K562 (cell line): ENCODE data around the gene OBP2A. TPM values are rescaled to one million over a fixed set of nuclear protein-coding genes. Genes with fewer than 3 reads are reported as not detected.

Experiments
- ERF ChIP-seq: fragments of 450-650 bp; formaldehyde crosslinking; IDR thresholded peaks from 2 replicates; pipeline ENCODE4 v1.4.0; 2020; ENCODE audit warnings: mild to moderate bottlenecking, mixed read lengths
- FOXM1 ChIP-seq, 2 experiments: fragments of 450-650 bp in 1 of 2; sonication (generic) in 1 of 2; formaldehyde crosslinking in 1 of 2; IDR thresholded peaks; 2 replicates each; pipeline versions ENCODE4 v1.6.1 to v1.9.0; 2017 to 2022; ENCODE audit warnings: low read depth in 2 of 2, mild to moderate bottlenecking in 2 of 2, missing genetic modification reagents in 1 of 2, moderate library complexity in 1 of 2
- FOXP1 ChIP-seq: sonication (generic); formaldehyde crosslinking; IDR thresholded peaks from 2 replicates; pipeline ENCODE4 v1.8.0; 2022; ENCODE audit warnings: mild to moderate bottlenecking, missing genetic modification reagents
- SRSF1 ChIP-seq: fragments of 200-400 bp; formaldehyde crosslinking; IDR thresholded peaks from 2 replicates; pipeline ENCODE4 v1.6.1; 2017; ENCODE audit warnings: mild to moderate bottlenecking, low read depth, low read length, moderate library complexity
- TAF9B ChIP-seq: fragments of 450-650 bp; IDR thresholded peaks from 2 replicates; pipeline ENCODE4 v1.6.1; 2018; ENCODE audit warnings: mild to moderate bottlenecking; ENCODE audit not compliant: partially characterized antibody
- ZFX ChIP-seq: sonication (generic); formaldehyde crosslinking; IDR thresholded peaks from 2 replicates; pipeline ENCODE4 v1.8.0; 2022; ENCODE audit warnings: mild to moderate bottlenecking, missing genetic modification reagents, moderate library complexity
- ZNF143 ChIP-seq: sonication (generic); formaldehyde crosslinking; IDR thresholded peaks from 2 replicates; pipeline ENCODE4 v1.9.0; 2022; ENCODE audit warnings: mild to moderate bottlenecking, missing genetic modification reagents
- ZNF197 ChIP-seq: fragments of 200-800 bp; sonication (Bioruptor generic); IDR thresholded peaks from 2 replicates; pipeline ENCODE4 v1.6.1; 2016; ENCODE audit warnings: low read depth, missing genetic modification characterization, missing compliant biosample characterization
- ZNF224 ChIP-seq: sonication (generic); formaldehyde crosslinking; IDR thresholded peaks from 2 replicates; pipeline ENCODE4 v1.8.0; 2022; ENCODE audit warnings: mild to moderate bottlenecking, missing genetic modification reagents
- ZNF57 ChIP-seq: fragments of 450-650 bp; formaldehyde crosslinking; IDR thresholded peaks from 2 replicates; pipeline ENCODE4 v1.4.0; 2020; ENCODE audit warnings: mild to moderate bottlenecking, moderate library complexity
- polyA plus RNA-seq, 8 experiments: library from polyadenylated mRNA; depleted of rRNA in 4 of 8; stranded (reverse) in 5 of 8; unstranded in 3 of 8; fragments of >200 nt; fragmentation: Nextera tagmentation in 2 of 8; fragmentation: Illumina TruSeq in 1 of 8; extraction: Ambion mirVana in 2 of 8; extraction: Trizol in 1 of 8; gene quantifications; 2 replicates each; pipeline versions ENCODE4 v1.2.1 to v1.2.3, GENCODE V29; 2011 to 2014; ENCODE audit warnings: inconsistent platforms in 1 of 8, missing spikeins in 1 of 8
- total RNA-seq, 7 experiments: library from RNA; depleted of rRNA in 6 of 7; stranded (reverse); fragments of >200 nt in 6 of 7; fragmentation: Illumina TruSeq in 2 of 7; extraction: Trizol in 2 of 7; gene quantifications; 2 replicates each; pipeline versions ENCODE4 v1.2.1 to v1.2.3, GENCODE V29; 2011 to 2021; ENCODE audit warnings: low replicate concordance in 1 of 7
- TF ChIP-seq, protein P1 (sequence below): fragments of 250-450 bp; sonication (Bioruptor Pico); IDR thresholded peaks from 2 replicates; pipeline ENCODE4 v1.5.0; 2022; ENCODE audit warnings: mild to moderate bottlenecking
- TF ChIP-seq, protein P2 (sequence below): fragments of 200-800 bp; sonication (Bioruptor generic); IDR thresholded peaks from 2 replicates; pipeline ENCODE4 v1.6.1; 2017; ENCODE audit warnings: missing genetic modification characterization, missing compliant biosample characterization
- TF ChIP-seq, protein P3 (sequence below): fragments of 250-450 bp; sonication (Bioruptor Pico); IDR thresholded peaks from 2 replicates; pipeline ENCODE4 v1.4.0; 2020; ENCODE audit warnings: mild to moderate bottlenecking, moderate library complexity
- TF ChIP-seq, protein P4 (sequence below): sonication (generic); formaldehyde crosslinking; IDR thresholded peaks from 2 replicates; pipeline ENCODE4 v1.8.1; 2023; ENCODE audit warnings: mild to moderate bottlenecking, missing genetic modification reagents
- TF ChIP-seq, protein P5 (sequence below): sonication (generic); formaldehyde crosslinking; IDR thresholded peaks from 2 replicates; pipeline ENCODE4 v1.8.1; 2023; ENCODE audit warnings: mild to moderate bottlenecking, missing genetic modification reagents, moderate library complexity

OBP2A gene
- total and polyA plus RNA-seq, 9 of the 15 experiments (the other 6 are each of a cell fraction or from before 2014, with no cell fraction given) = not detected

DNA sequence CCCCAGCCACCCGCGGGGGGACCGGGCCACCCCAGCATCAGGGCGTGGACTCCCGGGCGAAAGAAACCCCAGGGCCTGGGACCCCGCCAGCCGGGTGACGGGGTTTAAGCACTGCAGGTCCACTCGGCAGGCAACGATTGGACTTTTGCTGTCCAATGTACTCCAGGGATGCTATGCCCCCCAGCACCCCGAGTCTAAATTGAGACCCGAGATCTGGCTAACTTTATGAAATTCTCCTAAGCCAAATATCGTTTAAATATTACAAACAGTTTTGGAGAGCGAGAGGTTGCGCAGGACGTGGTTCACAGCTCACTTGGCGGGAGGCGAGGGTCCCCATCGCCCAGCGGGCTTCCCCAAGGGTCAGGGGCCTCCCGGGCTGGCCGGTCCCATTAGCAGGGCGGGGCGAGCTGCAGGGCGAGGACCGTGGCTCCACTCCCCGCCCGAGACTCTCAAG, 45.8 kb upstream of the OBP2A start (continued):
- TF ChIP-seq, protein P1, sequence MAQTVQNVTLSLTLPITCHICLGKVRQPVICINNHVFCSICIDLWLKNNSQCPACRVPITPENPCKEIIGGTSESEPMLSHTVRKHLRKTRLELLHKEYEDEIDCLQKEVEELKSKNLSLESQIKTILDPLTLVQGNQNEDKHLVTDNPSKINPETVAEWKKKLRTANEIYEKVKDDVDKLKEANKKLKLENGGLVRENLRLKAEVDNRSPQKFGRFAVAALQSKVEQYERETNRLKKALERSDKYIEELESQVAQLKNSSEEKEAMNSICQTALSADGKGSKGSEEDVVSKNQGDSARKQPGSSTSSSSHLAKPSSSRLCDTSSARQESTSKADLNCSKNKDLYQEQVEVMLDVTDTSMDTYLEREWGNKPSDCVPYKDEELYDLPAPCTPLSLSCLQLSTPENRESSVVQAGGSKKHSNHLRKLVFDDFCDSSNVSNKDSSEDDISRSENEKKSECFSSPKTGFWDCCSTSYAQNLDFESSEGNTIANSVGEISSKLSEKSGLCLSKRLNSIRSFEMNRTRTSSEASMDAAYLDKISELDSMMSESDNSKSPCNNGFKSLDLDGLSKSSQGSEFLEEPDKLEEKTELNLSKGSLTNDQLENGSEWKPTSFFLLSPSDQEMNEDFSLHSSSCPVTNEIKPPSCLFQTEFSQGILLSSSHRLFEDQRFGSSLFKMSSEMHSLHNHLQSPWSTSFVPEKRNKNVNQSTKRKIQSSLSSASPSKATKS (CRISPR knock-in tag) = no peak
- TF ChIP-seq ZNF57 (no peak), TAF9B (no peak), SRSF1 (0 out of 2 replicates have a peak, but pooled peaks have one; percentile 55), FOXM1 (IDR thresholded peaks at IDR 0.05; ENCODE audit: low read depth) (no peak), FOXM1 (CRISPR knock-in tag; IDR thresholded peaks at IDR 0.05; ENCODE audit: low read depth) (0 out of 2 replicates have a peak, but pooled peaks have one; percentile 31), ZNF143 (CRISPR knock-in tag) (0 out of 2 replicates have a peak, but pooled peaks have one; percentile 35), ERF (no peak), ZFX (no peak), FOXP1 (CRISPR knock-in tag) (0 out of 2 replicates have a peak, but pooled peaks have one; percentile 44), ZNF224 (no peak), ZNF197 (peak; percentile 59; the same call in 1 of the 2 replicates)
- TF ChIP-seq, protein P2, sequence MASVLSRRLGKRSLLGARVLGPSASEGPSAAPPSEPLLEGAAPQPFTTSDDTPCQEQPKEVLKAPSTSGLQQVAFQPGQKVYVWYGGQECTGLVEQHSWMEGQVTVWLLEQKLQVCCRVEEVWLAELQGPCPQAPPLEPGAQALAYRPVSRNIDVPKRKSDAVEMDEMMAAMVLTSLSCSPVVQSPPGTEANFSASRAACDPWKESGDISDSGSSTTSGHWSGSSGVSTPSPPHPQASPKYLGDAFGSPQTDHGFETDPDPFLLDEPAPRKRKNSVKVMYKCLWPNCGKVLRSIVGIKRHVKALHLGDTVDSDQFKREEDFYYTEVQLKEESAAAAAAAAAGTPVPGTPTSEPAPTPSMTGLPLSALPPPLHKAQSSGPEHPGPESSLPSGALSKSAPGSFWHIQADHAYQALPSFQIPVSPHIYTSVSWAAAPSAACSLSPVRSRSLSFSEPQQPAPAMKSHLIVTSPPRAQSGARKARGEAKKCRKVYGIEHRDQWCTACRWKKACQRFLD (CRISPR knock-in tag) = 0 out of 2 replicates have a peak, but pooled peaks have one; percentile 27
- TF ChIP-seq, protein P3, sequence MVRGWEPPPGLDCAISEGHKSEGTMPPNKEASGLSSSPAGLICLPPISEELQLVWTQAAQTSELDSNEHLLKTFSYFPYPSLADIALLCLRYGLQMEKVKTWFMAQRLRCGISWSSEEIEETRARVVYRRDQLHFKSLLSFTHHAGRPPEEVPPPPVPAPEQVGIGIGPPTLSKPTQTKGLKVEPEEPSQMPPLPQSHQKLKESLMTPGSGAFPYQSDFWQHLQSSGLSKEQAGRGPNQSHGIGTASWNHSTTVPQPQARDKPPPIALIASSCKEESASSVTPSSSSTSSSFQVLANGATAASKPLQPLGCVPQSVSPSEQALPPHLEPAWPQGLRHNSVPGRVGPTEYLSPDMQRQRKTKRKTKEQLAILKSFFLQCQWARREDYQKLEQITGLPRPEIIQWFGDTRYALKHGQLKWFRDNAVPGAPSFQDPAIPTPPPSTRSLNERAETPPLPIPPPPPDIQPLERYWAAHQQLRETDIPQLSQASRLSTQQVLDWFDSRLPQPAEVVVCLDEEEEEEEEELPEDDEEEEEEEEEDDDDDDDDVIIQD (CRISPR knock-in tag) = no peak
- TF ChIP-seq, protein P4, sequence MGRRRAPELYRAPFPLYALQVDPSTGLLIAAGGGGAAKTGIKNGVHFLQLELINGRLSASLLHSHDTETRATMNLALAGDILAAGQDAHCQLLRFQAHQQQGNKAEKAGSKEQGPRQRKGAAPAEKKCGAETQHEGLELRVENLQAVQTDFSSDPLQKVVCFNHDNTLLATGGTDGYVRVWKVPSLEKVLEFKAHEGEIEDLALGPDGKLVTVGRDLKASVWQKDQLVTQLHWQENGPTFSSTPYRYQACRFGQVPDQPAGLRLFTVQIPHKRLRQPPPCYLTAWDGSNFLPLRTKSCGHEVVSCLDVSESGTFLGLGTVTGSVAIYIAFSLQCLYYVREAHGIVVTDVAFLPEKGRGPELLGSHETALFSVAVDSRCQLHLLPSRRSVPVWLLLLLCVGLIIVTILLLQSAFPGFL (CRISPR knock-in tag) = no peak
- TF ChIP-seq, protein P5, sequence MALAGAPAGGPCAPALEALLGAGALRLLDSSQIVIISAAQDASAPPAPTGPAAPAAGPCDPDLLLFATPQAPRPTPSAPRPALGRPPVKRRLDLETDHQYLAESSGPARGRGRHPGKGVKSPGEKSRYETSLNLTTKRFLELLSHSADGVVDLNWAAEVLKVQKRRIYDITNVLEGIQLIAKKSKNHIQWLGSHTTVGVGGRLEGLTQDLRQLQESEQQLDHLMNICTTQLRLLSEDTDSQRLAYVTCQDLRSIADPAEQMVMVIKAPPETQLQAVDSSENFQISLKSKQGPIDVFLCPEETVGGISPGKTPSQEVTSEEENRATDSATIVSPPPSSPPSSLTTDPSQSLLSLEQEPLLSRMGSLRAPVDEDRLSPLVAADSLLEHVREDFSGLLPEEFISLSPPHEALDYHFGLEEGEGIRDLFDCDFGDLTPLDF (CRISPR knock-in tag) = 0 out of 2 replicates have a peak, but pooled peaks have one; percentile 37
